HL-60 (cell line): ENCODE measurements around the gene PPM1M.

Source experiments
- DNase-seq, 2 experiments: peaks; one replicate each; pipeline ENCODE4 v3.0.0-alpha.2; 2010 to 2020; ENCODE audit warnings: low read depth in 1 of 2, low spot score in 1 of 2
- H3K27ac ChIP-seq: fragments of 250-450 bp; sonication (Bioruptor Pico); replicated peaks from 2 replicates; pipeline ENCODE4 v1.5.1; 2020; ENCODE audit warnings: mild to moderate bottlenecking, moderate library complexity
- H3K27me3 ChIP-seq: fragments of 250-450 bp; sonication (Bioruptor Pico); 2 replicates; pipeline ENCODE4 v1.5.1; 2021; ENCODE audit warnings: mild to moderate bottlenecking, moderate library complexity; ENCODE audit not compliant: insufficient read depth, poor library complexity, severe bottlenecking
- H3K4me3 ChIP-seq: replicated peaks from 2 replicates; pipeline ENCODE4 v1.5.1; 2011; ENCODE audit warnings: mild to moderate bottlenecking, control low read depth, low read length; ENCODE audit not compliant: insufficient read depth
- CTCF ChIP-seq: IDR thresholded peaks from one replicate; pipeline ENCODE4 v1.5.1; 2011; ENCODE audit warnings: low read length, control low read depth, inconsistent platforms; ENCODE audit not compliant: insufficient read depth
- GABPA ChIP-seq: IDR thresholded peaks from 2 replicates; pipeline ENCODE4 v1.6.1; 2012; ENCODE audit warnings: low read depth
- POLR2AphosphoS5 ChIP-seq: IDR thresholded peaks from 2 replicates; pipeline ENCODE4 v1.6.1; 2012; ENCODE audit warnings: low read depth
- REST ChIP-seq: IDR thresholded peaks from 2 replicates; pipeline ENCODE4 v1.6.1; 2012; ENCODE audit warnings: low read depth; ENCODE audit not compliant: insufficient replicate concordance
- SPI1 ChIP-seq: IDR thresholded peaks from 2 replicates; pipeline ENCODE4 v1.6.1; 2012; ENCODE audit warnings: low read depth, mild to moderate bottlenecking, borderline replicate concordance

The PPM1M gene

GRCh38 chr3:52277972-52278509, 32.5 kb downstream of the PPM1M start:
- peak overlapping the region; percentile 92 for H3K27ac ChIP-seq
- peak in 1 of 2 experiments; percentile 62 for DNase-seq

GRCh38 chr3:52278510-52279069, 33.0 kb downstream of the PPM1M start, which contains the start of gene WDR82:
TSS of gene WDR82 (minus strand) at chr3:52278649. CDS start at chr3:52278361, 288 bp downstream.
- TF ChIP-seq GABPA (no peak), SPI1 (no peak), REST (peak; percentile 70), CTCF (peak; percentile 18), POLR2AphosphoS5 (peak; percentile 96)
- H3K4me3 ChIP-seq: peak within 1 kb of the TSS; percentile 86
- peak; percentile 90 to 96 for DNase-seq
- H3K27me3 ChIP-seq: no peaks in the 10 kb centered on the region
- peak within 1 kb of the TSS; percentile 92 for H3K27ac ChIP-seq

More at GRCh38 chr3:52277972-52278509, 32.5 kb downstream of the PPM1M start:
- peak overlapping the region; percentile 86 for H3K4me3 ChIP-seq
- TF ChIP-seq SPI1: no peak
- TF ChIP-seq REST: no peak
- TF ChIP-seq CTCF: no peak
- no peak for TF ChIP-seq GABPA
- TF ChIP-seq POLR2AphosphoS5: no peak
- H3K27me3 ChIP-seq: no peaks in the 10 kb centered on the region

- Histone ChIP-seq H3K4me3 (no peak overlapping the region; the same call in 1 of the 2 replicates), H3K27ac (peak overlapping the region; percentile 92), H3K27me3 (no peaks in the 10 kb centered on the region)
- no peak for DNase-seq
- no peak for TF ChIP-seq SPI1
- TF ChIP-seq GABPA: no peak
- TF ChIP-seq REST: no peak
- TF ChIP-seq CTCF: no peak
- TF ChIP-seq POLR2AphosphoS5: no peak
These were observed 34.0 kb downstream of the PPM1M start for GRCh38 chr3:52279596-52279995.
